Right renal pelvis (tissue), 4 donors: ENCODE data around the gene QRICH2. TPM values are rescaled to one million over a fixed set of nuclear protein-coding genes. Genes with fewer than 3 reads are reported as not detected.

ENCODE experiments used
- DNase-seq, 4 donors: peaks; one replicate each; pipeline ENCODE4 v3.0.0-alpha.2; 2013; ENCODE audit warnings: low read depth in 4 of 4, low spot score in 3 of 4, missing footprints in 1 of 4
- polyA plus RNA-seq, 4 donors: library from polyadenylated mRNA; unstranded; fragments of 120-200 nt; gene quantifications; one replicate each; pipeline ENCODE4 v1.2.1, GENCODE V29; 2013; ENCODE audit not compliant: insufficient read length in 4 of 4

The QRICH2 gene
- polyA plus RNA-seq, 4 donors, result 5.1 to 6.5 (median 5.7) TPM

DNA sequence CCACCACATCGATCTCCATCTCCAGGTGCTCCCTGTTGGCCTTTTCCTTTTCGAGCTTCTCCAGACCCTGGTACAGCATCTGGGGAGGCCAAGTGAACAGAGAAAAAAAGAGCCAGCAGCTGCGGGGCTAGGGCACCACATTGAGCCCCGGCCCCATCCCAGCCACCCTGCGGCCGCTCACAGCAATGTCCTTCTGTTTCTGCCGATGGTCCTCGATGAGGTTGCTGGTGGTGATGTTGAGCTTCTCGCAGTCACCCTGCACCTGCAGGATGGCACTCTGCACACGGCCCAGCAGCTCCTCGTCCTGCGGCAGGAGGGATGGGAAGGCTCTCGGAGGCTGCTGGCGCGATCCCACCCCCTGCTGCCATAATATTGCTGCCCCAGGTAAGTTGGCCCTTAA, 27.4 kb downstream of the QRICH2 start:
- no peak for DNase-seq

DNA sequence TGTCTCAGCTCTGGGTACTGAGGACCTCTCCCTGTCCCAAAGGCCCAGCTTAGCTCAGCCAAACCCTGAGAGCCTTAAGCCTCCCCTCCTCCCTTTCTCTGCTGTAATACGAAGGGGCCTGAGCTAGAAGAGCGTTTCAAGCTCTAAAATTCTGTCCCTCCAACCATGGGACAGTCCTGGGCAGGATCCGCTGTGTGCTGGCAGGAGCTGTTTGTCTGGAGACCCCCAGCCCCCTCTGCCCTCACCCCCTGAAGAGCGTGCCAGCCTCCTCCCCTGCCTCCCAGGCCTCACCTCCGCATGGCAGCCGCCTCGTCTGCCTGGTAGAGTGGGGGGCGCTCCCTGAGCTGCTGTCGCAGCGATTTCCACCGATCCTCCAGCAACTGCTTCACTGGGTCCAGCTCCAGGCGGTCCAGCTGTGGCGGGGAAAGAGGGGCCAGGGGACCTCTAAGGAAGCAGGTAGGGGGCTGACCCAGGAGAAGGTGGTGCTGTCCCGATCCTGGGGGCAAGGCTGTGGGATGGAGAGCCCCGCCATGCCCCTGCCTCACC, 28.3 kb downstream of the QRICH2 start:
- DNase-seq, result no peak

DNA sequence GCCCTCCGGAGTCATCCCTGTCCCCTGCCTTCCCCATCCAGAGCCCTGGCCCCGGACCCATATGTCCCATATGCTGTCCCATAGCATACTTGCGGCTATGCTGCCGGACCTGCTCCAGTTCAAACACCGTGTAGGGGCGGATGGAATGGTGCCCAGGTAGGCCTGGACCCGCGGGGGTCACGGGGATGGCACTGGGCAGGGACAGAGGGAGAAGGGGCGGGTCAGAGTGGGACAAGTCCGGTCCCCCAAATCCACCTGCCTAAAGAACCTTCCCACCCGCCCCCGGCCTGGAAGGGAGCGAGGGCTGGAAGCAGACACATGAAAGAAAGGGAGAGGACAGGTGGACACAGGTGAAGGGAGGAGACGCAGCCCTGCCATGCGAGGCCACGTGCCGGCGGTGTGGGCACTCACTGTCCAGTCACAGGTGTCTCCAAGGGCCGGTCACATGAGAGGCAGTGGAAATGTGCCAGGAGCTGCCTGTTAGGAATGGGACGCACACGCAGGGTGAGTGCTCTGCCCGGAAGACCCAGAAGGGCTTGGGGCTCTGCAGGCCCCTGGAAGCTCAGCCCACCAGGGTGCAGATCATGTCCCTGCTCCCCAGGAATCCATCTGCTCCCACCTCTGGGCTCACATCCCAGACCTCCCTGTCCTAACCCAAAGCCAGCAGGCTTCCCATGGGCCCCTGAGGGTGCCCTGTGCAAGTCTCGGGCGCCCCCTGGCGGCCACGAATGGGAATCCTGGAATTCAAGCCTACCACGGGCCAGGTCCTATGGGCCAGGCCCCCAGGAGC, 28.9 kb downstream of the QRICH2 start:
- DNase-seq, result peak in 3 of 4 donors; percentile 64 to 76 (median 67)

DNA sequence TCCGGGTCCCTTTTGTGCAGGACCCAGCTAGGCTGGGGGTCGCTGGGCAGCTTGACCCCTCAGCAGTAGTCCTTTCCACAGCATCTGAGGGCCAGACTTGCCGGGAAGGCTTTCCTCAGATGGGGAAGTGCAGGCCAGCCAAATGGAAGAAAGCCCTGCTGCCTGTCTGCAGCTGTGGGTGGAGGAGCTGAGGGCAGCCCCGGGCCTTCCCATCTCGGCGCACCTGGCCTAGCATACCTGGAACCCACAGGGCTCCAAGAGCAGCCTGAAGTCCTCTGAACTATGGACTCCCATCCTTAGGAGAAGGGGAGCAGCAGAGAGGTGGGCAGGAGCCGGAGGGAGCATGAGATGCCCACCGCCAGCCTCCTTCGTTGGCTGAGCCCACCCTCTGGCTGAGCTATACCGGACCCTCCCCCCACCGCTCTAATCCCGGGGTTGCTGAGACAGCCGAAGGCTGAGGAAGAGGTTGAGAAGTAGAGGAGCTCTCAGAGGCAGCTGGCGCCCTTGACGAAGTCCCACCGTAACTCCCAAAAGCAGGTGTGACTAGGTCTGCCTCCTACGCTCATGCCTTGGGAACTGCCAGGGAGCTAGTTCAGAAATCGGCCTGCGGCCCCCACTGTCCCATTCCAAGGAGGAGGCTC, 29.7 kb downstream of the QRICH2 start:
- no peak for DNase-seq

DNA sequence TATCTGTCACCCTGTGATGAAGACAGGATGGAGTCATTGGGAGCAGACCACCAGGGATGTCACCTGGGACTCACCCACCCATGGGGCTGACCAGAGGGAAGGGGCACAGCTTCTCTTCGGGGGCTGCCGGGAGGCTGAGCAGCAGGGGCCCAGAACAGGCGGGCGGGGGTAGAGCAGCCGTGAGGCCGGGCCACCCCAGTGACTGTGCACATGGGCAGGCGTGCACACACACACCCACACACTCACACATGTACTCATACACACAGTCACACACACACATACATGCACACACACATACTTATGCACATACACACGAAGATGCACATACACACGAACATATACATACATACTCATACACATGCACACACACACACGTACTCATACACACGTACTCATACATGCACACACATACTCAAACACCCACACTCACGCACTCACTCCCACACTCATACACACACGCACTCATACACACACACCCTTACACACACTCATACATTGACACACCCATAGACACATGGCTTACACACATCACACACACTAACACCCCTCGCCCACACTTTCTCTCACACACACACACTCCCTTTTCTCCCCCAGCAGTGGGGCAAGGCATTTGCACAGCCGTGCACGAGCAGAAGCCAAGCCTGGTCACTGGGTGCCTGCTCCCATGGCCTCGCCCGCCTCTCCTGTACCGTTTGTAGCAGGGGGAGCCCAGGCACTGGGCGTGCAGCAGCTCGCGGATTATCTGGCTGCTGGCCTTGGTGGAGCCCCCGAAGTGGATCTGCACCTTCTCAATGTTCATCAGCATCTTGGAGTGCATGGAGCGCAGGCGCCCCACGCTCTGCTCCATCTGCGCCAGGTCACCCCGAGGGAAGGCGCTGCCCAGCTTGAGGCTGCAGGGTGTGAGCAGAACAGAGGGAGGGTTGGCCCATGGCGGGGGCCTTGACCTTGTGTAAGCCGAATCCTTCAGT, 30.5 kb downstream of the QRICH2 start:
- DNase-seq, result no peak

DNA sequence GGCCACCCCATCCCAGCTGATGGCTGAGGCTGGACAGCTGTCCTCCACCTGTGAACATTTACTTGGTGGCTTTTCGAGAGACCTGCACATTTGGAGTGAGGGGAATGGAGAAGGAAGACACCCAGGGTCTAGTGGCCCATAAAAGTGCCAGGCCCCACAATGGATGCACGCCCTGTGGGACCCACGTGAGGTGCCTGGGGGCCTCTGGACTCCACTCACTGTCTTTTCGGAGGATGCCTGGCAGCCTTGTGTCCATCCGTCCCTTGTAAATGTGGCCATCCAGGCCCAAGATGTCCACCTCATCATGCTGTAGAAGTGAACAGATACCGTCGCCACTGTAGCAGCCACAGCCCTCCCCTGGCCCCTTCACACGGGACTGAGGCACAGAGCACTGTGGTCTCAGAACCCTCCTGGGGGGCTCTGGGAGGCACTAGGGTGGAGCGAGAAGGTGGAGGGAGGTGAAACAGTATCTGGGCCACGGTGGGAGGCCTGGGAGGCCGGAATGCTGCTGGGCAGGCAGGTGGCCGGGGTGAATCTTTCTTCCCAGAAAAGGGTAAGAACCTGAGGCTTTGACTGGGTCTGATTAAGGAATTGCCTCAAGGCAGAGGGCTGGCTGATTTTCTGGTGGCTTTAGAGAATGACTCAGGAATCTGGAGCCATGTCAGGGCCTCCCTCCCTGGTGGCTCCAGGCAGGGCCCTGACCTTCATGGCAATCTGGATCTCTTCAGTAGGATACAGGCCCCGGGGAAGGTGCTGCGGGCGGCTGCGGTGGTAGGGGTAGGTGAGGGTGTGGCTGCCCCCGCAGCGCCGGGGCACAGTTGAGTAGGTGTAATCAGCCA, 31.4 kb downstream of the QRICH2 start:
- DNase-seq, result no peak

DNA sequence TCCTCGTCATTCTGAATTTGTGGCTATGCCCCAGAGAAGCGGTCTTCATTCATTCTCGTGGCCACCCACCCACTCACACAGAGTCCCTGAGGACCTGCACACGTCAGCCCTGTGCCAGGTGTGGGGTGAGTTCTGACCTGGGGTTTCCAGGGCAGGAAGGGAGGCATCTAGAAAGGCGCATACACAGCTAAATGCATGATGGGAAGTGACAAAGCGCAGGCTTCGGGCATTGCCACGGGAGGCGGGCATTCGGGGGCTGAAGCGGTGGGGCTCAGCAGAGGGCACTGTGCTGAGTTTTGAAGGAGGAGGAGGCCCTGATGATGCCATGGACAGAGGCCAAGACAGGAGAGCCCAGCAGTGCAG, 32.0 kb downstream of the QRICH2 start:
- DNase-seq, result no peak

DNA sequence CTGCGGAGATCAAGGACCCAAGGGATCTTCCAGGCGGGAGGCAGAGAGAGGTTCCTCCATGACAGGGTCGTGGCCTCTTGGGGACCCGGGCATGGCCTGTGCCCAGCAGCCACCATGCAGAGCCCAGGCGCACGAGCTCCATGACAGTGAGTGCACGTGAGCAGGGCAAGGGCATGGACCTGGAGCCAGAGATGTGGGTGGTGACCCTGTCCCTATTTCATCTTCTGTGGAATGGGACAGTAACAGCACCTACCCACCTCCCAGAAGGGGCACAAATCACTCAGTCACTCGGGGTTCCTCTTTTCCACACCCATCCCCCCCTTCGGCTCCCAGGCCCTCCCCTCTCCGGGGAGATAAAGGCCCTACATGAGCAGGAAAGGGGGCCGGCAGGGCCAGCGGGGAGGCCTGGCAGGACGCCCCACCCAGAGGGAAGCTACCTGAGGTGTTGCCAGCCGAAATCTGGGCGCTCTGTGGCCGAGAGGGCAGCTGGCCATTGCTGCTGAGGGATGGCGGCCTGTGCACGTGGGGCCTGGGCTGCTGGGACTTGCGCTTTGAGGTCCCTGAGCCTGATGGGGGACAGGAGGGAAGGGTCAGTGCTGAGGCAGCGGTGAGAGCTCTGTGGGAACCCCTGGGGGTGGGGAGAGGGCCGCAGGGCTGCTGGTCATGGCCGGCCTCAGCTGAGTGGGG, 32.6 kb downstream of the QRICH2 start:
- DNase-seq, result no peak

DNA sequence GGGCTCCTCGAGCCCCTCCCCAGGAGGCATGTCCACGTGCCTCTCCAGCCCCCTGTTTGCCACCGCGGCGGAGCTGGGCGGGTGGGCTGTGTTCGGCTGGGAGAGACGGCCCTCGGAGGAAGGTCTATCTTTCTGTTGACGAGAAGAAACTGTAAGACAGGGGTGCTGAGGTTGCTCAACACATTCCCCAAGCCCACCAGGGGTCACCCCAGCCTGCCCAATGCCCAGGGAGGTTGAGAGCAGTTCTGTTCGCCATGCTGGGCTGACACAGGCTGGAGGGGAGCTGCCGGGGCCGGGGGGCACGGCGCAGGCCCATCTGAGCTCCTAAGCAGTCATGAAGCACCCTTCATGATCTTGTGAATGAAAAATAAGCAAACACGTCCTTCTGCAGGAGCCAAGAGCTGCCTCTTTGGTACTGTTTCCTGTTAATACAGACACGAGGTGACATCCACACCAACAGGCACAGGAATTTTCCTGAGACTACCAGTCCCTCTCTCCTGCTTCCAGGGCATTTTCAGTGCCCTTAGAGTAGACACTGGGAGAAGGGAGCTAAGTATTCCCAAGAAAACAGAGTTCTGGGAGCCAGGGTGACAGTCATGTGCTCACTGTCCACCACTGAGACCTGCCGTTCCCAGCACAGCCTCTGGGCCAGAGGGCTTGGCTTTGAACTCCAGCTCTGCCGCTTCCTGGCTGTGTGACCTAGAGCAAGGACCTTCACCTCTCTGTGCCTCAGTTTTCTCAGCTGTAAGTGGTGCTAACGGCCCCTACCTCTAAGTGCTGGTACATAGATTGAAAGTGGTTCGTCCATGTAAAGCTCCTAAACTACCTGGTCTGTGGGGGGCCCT, 33.7 kb downstream of the QRICH2 start:
- DNase-seq, result no peak

DNA sequence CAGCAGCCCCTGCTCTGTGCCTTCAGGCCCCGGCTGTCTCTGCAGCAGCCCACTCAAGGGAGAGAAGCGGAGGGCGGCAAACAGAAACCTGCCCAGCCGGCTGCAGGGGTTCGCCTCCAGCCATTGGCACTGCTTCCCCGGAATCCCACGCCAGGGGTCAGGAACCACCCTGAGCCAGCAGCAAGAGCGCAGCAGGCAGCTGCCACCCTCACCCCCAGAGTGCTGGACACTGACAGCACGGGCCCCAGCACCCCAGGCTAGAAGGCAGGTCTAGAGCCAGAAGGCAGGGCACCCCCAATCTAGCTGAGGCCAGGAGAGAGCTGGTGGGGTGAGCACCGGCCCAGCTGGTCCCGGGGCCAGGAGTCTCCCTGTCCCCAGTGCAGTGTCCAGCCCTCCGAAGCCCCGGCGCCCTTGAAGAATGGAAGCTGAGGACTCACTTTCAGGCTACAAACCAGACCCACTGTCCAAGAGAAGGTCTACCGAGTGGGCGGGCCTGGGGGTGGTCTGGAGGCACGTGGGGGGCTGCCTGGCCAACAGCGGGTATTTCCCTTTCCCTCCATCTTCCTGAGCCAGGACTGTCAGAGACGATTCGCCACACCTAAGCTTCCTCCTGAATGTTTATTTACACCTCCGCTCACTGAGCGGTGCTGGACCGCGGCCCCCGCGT, 34.5 kb downstream of the QRICH2 start:
- DNase-seq, result no peak

DNA sequence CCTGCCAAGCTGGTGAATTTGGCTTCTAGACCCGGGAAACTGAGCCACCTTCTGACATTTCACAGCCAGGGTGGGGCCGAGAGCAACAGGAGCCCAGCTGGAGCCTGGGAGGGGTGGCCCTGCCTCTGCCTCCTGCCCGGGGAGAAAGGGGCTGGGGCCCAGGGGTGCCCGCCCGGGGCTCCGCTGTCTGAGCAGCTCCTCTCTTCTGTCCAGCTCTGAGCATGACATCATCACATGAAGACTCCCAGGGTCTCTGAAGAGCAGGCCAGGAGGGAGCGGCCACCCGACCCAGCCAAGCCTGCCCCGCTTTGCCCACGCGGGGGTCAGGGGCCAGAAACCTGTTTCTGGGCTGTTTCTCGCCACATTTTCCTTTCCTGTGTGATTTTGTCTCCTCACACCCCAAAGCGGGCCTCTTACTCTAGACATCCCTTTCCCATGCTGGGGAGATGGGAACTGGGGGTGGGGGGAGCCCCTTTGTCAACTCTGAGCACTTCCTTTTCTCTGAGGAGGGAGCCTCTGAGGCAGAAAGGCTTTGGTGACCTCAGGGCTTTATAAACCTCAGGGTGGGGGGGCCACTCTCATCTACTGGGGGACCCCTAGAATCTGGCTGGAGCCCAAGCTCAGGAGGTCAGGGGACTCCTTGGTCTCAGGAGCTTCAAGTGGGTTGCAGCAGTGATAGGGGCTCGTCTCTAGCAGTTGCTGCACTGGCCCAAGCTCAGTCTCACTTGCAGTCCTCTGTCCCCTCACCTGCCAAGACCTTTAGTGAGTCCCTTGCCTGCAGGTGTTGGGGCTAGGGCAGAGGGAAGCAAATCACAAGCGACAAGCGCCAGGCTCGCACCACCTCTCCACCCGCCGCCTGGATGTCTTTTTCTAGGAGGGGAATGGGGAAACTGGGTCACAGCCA, 35.3 kb downstream of the QRICH2 start:
- DNase-seq, result no peak

DNA sequence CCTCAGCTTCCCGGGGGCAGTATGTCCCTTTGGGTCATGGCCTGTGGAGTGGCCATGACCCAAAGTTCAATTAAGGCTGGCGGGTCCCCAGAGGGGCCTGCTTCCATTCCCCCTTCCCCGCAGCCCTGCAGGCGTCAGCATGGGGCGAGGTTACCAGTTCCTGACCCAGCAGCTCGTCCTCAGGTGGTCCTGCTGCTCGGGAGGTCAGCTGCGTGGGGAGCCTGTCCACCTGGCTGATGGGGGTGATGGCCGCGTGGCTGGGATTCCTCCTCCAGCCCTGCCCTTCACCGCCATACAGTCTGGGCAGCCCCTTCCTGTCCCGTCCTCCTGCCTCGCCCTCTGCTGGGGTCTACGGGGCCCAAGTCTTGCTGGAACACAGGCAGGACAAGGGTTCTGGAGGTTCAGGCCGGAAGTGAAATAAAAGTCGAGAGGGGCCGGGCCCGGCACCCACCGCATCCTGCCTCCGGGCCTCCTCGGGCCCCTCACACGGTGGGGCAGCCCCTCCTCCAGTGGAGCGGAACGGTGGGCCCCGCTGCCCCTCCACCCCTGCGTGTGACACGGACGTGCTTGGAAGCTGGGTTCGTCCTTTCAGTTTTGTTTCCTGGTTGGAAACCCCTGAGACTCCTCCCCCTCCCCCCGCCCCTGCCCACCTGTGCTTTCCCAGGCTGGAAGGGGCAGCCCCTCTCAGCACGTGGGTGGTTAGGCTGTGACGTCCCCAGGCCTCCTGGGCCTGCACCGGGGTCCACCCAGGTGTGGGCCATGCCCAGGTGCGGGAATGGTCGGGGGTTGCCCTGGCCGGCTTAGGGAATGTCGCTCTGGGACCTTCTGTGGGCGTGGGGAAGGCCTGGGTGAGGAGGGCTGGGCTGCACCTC, 36.2 kb downstream of the QRICH2 start:
- DNase-seq, result no peak

DNA sequence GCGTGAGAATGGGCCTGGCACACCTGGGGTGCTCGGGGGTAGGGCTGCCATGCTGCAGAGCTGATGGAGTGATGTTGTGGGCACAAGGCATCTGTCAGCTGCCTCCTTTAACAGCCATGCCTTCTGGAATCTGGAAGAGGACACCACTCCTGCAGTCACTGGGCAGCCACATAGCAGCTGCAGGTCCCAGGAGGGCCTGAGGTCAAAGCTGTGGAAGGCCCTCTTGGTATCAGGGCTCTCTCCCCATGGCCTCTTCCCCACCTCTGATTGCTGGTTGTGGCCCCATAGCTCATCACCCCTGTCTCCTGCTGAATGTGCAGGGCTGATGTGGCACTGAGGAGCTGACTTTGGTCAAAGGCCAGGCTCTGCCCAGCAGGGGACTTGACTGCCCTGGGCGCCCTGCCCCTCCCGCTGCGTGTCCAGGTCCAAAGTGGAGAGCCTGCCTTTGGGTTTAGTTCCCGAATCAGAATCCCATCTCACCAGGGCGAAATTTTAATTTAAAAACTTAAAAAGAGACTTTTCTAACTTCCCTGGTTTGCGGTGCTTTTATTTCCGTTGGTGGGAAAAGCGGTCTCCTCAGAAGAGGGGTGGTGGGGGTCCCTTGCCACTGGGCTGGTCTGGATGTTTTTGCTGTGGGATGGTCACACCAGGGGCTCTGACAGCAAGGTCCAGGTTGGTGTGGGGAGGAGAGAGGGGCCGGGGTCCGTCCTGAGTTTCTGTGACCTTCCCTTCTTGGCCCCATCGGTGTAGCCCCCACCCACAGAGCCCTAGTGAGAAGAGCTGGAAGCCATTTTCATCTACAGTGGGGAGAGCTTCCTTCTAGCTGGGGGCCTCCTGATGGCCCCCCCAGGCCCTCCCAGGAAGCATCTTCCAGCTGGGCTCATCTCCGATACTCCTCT, 37.1 kb downstream of the QRICH2 start:
- no peak for DNase-seq

DNA sequence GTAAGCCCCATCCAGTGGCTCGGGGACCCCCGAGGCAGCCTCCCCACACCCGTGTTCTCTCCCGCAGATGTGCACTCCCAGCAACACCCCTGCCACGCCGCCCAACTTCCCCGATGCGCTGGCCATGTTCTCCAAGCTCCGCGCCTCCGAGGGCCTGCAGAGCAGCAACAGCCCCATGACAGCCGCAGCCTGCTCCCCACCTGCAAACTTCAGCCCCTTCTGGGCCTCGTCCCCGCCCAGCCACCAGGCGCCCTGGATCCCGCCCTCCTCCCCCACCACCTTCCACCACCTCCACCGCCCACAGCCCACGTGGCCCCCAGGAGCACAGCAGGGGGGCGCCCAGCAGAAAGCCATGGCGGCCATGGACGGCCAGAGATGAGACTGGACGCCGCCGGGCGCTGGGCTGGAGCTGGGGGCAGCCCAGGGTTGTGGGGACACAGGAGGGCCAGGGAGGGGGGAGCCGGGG, 37.9 kb downstream of the QRICH2 start:
- DNase-seq, result no peak
